Glutamatergic neuron (in vitro differentiated cells): ENCODE data around the gene STRADA. TPM values are rescaled to one million over a fixed set of nuclear protein-coding genes. Genes with fewer than 3 reads are reported as not detected.

Source experiments
- DNase-seq: peaks from one replicate; pipeline ENCODE4 v3.0.0; 2022
- H3K27ac Mint-ChIP-seq: one replicate; pipeline ENCODE4 v1.8.0; 2020; ENCODE audit warnings: mild to moderate bottlenecking, mixed read lengths, inconsistent platforms; ENCODE audit not compliant: unreplicated experiment
- H3K27me3 Mint-ChIP-seq: one replicate; pipeline ENCODE4 v1.8.0; 2020; ENCODE audit warnings: mild to moderate bottlenecking, moderate library complexity, mixed read lengths, inconsistent platforms; ENCODE audit not compliant: unreplicated experiment
- H3K36me3 Mint-ChIP-seq: one replicate; pipeline ENCODE4 v1.8.0; 2020; ENCODE audit warnings: mild to moderate bottlenecking, mixed read lengths, inconsistent platforms; ENCODE audit not compliant: unreplicated experiment
- H3K4me1 Mint-ChIP-seq: one replicate; pipeline ENCODE4 v1.8.0; 2020; ENCODE audit warnings: mild to moderate bottlenecking, low read depth, mixed read lengths, inconsistent platforms; ENCODE audit not compliant: unreplicated experiment
- H3K4me3 Mint-ChIP-seq: one replicate; pipeline ENCODE4 v1.8.0; 2020; ENCODE audit warnings: mild to moderate bottlenecking, mixed read lengths, inconsistent platforms; ENCODE audit not compliant: unreplicated experiment
- H3K9me3 Mint-ChIP-seq: one replicate; pipeline ENCODE4 v1.8.0; 2020; ENCODE audit warnings: mild to moderate bottlenecking, moderate library complexity, mixed read lengths, inconsistent platforms; ENCODE audit not compliant: unreplicated experiment
- total RNA-seq: library from RNA; stranded (reverse); fragmentation: NEBNext Ultra II Directional; extraction: Animal tissue kit (Norgen Biotek cat#: 25700); gene quantifications from one replicate; pipeline ENCODE4 v1.2.1, GENCODE V29; 2021; ENCODE audit not compliant: unreplicated experiment
- TF ChIP-seq, protein P1 (sequence below): fragments of 200-600 bp; sonication (generic); IDR thresholded peaks from one replicate; pipeline ENCODE4 v1.5.0; 2021; ENCODE audit not compliant: partially characterized antibody, unreplicated experiment

The STRADA gene
- total RNA-seq, 1 donor from 2014 or later, result 58.8 TPM

DNA sequence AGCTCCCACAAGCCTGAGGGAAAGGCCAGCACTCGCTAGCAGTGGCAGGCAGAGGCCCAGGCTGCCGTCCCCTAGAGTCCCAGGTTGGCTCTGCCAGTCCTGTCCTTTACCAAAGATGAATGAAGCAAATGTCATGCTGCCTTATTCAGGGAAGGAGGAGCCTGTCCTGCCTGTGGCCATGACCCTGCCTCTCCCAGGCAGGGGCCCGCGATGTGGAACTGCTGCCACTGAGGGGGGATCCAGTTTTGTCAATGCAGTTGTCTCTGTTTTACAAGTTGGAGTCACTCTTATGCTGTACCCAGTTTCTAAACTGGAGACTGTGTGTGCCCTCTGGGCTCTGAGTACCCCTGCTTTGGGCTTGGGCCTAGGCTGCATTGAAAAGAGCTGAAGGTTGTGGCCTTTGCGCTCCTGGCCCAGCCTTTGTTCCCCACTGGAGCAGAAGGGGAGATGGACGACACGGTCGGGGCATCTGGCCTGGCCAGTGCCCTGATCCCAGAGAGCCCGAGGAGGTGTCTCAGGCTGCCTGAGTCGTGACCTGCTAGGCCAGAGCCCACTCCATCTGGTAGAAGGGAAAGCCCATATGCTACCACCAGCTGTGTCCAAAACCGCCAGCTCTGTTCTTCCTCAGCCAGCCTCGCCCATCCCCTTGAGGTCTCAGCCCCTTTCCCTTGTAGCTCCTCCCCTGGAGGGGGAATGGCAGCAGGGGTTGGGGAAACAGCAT, 47.2 kb downstream of the STRADA start:
- Mint-ChIP-seq H3K4me1 (peaks cover 55% of the 10 kb centered on the region), H3K4me3 (peak overlapping the region; percentile 68), H3K9me3 (peaks cover 30% of the 10 kb centered on the region), H3K27ac (peak overlapping the region; percentile 99), H3K27me3 (peaks cover 28% of the 10 kb centered on the region), H3K36me3 (no peaks in the 10 kb centered on the region)
- TF ChIP-seq, protein P1, sequence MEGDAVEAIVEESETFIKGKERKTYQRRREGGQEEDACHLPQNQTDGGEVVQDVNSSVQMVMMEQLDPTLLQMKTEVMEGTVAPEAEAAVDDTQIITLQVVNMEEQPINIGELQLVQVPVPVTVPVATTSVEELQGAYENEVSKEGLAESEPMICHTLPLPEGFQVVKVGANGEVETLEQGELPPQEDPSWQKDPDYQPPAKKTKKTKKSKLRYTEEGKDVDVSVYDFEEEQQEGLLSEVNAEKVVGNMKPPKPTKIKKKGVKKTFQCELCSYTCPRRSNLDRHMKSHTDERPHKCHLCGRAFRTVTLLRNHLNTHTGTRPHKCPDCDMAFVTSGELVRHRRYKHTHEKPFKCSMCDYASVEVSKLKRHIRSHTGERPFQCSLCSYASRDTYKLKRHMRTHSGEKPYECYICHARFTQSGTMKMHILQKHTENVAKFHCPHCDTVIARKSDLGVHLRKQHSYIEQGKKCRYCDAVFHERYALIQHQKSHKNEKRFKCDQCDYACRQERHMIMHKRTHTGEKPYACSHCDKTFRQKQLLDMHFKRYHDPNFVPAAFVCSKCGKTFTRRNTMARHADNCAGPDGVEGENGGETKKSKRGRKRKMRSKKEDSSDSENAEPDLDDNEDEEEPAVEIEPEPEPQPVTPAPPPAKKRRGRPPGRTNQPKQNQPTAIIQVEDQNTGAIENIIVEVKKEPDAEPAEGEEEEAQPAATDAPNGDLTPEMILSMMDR, result no peak
- peak; percentile 91 for DNase-seq

DNA sequence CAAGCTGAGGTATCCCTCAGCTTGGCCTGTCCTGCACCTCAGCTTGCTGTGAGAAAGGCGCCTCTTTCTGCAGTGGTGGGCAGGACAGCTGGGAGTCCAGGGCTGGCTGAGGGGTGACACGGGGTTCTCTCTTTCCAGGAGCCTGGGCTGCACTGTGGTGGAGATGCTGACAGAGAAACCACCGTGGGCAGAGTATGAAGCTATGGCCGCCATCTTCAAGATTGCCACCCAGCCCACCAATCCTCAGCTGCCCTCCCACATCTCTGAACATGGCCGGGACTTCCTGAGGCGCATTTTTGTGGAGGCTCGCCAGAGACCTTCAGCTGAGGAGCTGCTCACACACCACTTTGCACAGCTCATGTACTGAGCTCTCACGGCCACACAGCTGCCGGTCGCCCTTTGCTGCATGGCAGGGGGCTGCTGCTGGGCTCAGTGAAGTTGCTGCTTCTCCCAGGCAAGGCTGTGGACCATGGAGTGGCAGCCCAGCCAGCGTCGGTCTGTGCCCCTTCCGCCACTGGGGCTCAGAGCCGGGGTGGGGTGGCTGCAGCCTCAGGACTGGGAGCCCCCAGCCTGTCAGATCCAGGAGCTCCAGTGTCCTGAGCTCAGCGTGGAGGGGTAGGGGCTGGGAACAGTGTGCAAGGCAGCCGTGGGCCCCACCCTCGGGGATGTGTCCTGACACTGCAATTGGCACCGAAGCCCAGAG, 48.0 kb downstream of the STRADA start:
- Mint-ChIP-seq H3K4me1 (peaks cover 55% of the 10 kb centered on the region), H3K27ac (peak overlapping the region; percentile 99), H3K4me3 (peak overlapping the region; percentile 74), H3K9me3 (peaks cover 33% of the 10 kb centered on the region), H3K36me3 (no peaks in the 10 kb centered on the region), H3K27me3 (peaks cover 28% of the 10 kb centered on the region)
- no peak for DNase-seq
- TF ChIP-seq, protein P1, result no peak

DNA sequence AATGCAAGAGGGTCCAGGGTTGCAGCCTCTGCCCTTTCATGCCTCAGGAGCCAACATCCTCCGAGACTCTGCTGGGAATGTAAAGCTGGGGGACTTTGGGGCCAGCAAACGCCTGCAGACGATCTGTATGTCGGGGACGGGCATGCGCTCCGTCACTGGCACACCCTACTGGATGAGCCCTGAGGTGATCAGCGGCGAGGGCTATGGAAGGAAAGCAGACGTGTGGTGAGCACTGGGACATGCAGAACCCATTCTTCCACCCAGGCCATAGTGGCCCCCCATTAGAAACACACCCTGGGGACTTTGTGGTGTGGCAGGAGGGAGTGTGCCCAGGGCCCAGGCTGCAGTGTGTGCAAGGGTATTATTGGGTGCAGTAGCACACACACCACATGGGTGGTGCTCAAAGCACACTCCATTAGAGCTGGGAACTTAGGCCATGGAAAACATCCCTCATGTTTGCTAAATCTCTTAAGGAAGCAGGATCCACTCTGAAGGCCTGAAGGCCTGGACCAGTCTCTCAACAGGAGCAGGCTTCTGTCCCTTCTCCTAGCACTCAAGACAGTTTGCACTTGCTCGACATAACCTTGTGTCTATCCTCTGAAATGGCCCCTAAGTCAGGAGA, 49.3 kb downstream of the STRADA start:
- Mint-ChIP-seq H3K27me3 (peaks cover 26% of the 10 kb centered on the region), H3K9me3 (peaks cover 33% of the 10 kb centered on the region), H3K4me3 (peak overlapping the region; percentile 74), H3K4me1 (peaks cover 55% of the 10 kb centered on the region), H3K27ac (peak overlapping the region; percentile 99), H3K36me3 (no peaks in the 10 kb centered on the region)
- TF ChIP-seq, protein P1, result no peak
- DNase-seq, result no peak

DNA sequence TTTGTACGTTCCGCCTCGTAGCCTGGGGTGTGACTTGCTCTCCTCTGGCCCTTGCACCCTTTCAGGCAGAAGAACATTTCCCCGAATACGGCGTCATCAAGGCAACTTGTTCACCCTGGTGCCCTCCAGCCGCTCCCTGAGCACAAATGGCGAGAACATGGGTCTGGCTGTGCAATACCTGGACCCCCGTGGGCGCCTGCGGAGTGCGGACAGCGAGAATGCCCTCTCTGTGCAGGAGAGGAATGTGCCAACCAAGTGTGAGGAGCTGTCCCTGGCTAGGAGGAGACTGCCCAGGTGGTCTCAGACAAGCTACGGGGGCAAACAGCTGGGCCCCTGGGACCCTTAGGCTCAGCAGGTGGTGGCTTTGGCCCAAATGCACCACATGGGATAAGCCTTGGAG, 52.1 kb downstream of the STRADA start:
- Mint-ChIP-seq H3K9me3 (peaks cover 19% of the 10 kb centered on the region), H3K4me3 (no peak overlapping the region), H3K27me3 (peaks cover 13% of the 10 kb centered on the region), H3K4me1 (peaks cover 32% of the 10 kb centered on the region), H3K36me3 (no peaks in the 10 kb centered on the region), H3K27ac (no peak overlapping the region)
- no peak for DNase-seq
- TF ChIP-seq, protein P1, result no peak
